GM23338 (cell line): ENCODE data around the gene MTURN. TPM values are rescaled to one million over a fixed set of nuclear protein-coding genes. Genes with fewer than 3 reads are reported as not detected.

Source experiments
- ATAC-seq: fragments of 200-7000 bp; cut with Tn5 transposase; 3 replicates; pipeline ENCODE4 v1.9.1; 2020
- DNase-seq: peaks from one replicate; pipeline ENCODE4 v3.0.0-alpha.2; 2015; ENCODE audit warnings: low spot score
- H2AFZ ChIP-seq: fragments of 200-600 bp; sonication (generic); 2 replicates; pipeline ENCODE4 v1.8.0; 2016; ENCODE audit warnings: antibody characterized with exemption, mild to moderate bottlenecking, moderate library complexity
- H3F3A ChIP-seq: fragments of 200-600 bp; sonication (generic); replicated peaks from 2 replicates; pipeline ENCODE4 v1.8.0; 2017; ENCODE audit warnings: antibody characterized with exemption, mixed run types, low read depth
- H3K27ac ChIP-seq: fragments of 200-600 bp; sonication (generic); 2 replicates; pipeline ENCODE4 v1.6.1; 2016; ENCODE audit warnings: low read depth
- H3K27me3 ChIP-seq: fragments of 200-600 bp; sonication (generic); 2 replicates; pipeline ENCODE4 v1.8.0; 2016; ENCODE audit warnings: mild to moderate bottlenecking, mixed run types, moderate library complexity; ENCODE audit not compliant: insufficient read depth
- H3K36me3 ChIP-seq: fragments of 200-600 bp; sonication (generic); 2 replicates; pipeline ENCODE4 v1.8.0; 2016; ENCODE audit warnings: mild to moderate bottlenecking; ENCODE audit not compliant: insufficient read depth
- H3K4me1 ChIP-seq: fragments of 200-600 bp; sonication (generic); 2 replicates; pipeline ENCODE4 v1.8.0; 2016; ENCODE audit warnings: mild to moderate bottlenecking, moderate library complexity; ENCODE audit not compliant: insufficient read depth
- H3K4me2 ChIP-seq: fragments of 200-600 bp; sonication (generic); 2 replicates; pipeline ENCODE4 v1.7.1; 2017; ENCODE audit warnings: mixed run types
- H3K4me3 ChIP-seq: fragments of 200-600 bp; sonication (generic); 2 replicates; pipeline ENCODE4 v1.6.1; 2016; ENCODE audit warnings: mixed run types
- H3K79me2 ChIP-seq: fragments of 200-600 bp; sonication (generic); replicated peaks from 2 replicates; pipeline ENCODE4 v1.8.0; 2017; ENCODE audit warnings: mild to moderate bottlenecking; ENCODE audit not compliant: insufficient read depth
- H3K9me2 ChIP-seq: fragments of 200-600 bp; sonication (generic); 2 replicates; pipeline ENCODE4 v1.8.0; 2017; ENCODE audit not compliant: insufficient read depth
- H4K20me1 ChIP-seq: fragments of 200-600 bp; sonication (generic); replicated peaks from 2 replicates; pipeline ENCODE4 v1.8.0; 2017; ENCODE audit warnings: mild to moderate bottlenecking; ENCODE audit not compliant: insufficient read depth
- H3K27ac Mint-ChIP-seq: 2 replicates; pipeline ENCODE4 v1.8.0; 2020; ENCODE audit warnings: inconsistent platforms, mild to moderate bottlenecking, moderate library complexity, mixed read lengths
- H3K27me3 Mint-ChIP-seq: 3 replicates; pipeline ENCODE4 v1.8.0; 2022; ENCODE audit warnings: low read depth, mild to moderate bottlenecking, moderate library complexity, mixed read lengths, inconsistent platforms; ENCODE audit not compliant: insufficient read depth, poor library complexity
- H3K36me3 Mint-ChIP-seq: 3 replicates; pipeline ENCODE4 v1.8.0; 2021; ENCODE audit warnings: low read depth, mild to moderate bottlenecking, inconsistent platforms, moderate library complexity, mixed read lengths
- H3K4me1 Mint-ChIP-seq: 3 replicates; pipeline ENCODE4 v1.8.0; 2020; ENCODE audit warnings: mild to moderate bottlenecking, inconsistent platforms, mixed read lengths
- H3K4me3 Mint-ChIP-seq: 3 replicates; pipeline ENCODE4 v1.8.0; 2021; ENCODE audit warnings: moderate library complexity, mild to moderate bottlenecking, inconsistent platforms, mixed read lengths
- H3K9me3 Mint-ChIP-seq: 3 replicates; pipeline ENCODE4 v1.8.0; 2020; ENCODE audit warnings: moderate library complexity, mild to moderate bottlenecking, inconsistent platforms, mixed read lengths
- CREB1 ChIP-seq: fragments of 250-450 bp; sonication (Bioruptor Pico); IDR thresholded peaks from 2 replicates; pipeline ENCODE4 v1.5.0; 2020; ENCODE audit warnings: low read depth, mild to moderate bottlenecking, moderate library complexity
- EZH2 ChIP-seq: fragments of 200-600 bp; sonication (generic); IDR thresholded peaks from one replicate; pipeline ENCODE4 v1.8.0; 2017; ENCODE audit warnings: antibody characterized with exemption, mild to moderate bottlenecking, low read depth; ENCODE audit not compliant: unreplicated experiment
- JUNB ChIP-seq: IDR thresholded peaks from one replicate; pipeline ENCODE4 v1.6.1; 2016; ENCODE audit warnings: antibody characterized with exemption; ENCODE audit not compliant: unreplicated experiment
- NANOG ChIP-seq: IDR thresholded peaks from 2 replicates; pipeline ENCODE4 v1.6.1; 2016; ENCODE audit warnings: antibody characterized with exemption, borderline replicate concordance
- POLR2AphosphoS5 ChIP-seq: IDR thresholded peaks from 2 replicates; pipeline ENCODE4 v1.6.1; 2016; ENCODE audit warnings: antibody characterized with exemption, low read depth
- STAT1 ChIP-seq: IDR thresholded peaks from one replicate; pipeline ENCODE4 v1.6.1; 2016; ENCODE audit warnings: antibody characterized with exemption; ENCODE audit not compliant: unreplicated experiment
- ZNF114 ChIP-seq: fragments of 250-450 bp; sonication (Bioruptor Pico); IDR thresholded peaks from 2 replicates; pipeline ENCODE4 v1.5.0; 2020; ENCODE audit warnings: mild to moderate bottlenecking, moderate library complexity
- ZNF331 ChIP-seq: fragments of 250-450 bp; sonication (Bioruptor Pico); IDR thresholded peaks from 2 replicates; pipeline ENCODE4 v1.5.0; 2020; ENCODE audit warnings: low read depth, mild to moderate bottlenecking, moderate library complexity
- polyA plus RNA-seq: library from polyadenylated mRNA; unstranded; fragments of >200 nt; fragmentation: Nextera tagmentation; extraction: Ambion mirVana; gene quantifications from 2 replicates; pipeline ENCODE4 v1.2.1, GENCODE V29; 2016
- total RNA-seq: library from RNA; depleted of rRNA; stranded (reverse); fragments of >200 nt; shearing (Covaris generic); gene quantifications from 2 replicates; pipeline ENCODE4 v1.2.3, GENCODE V29; 2014
- TF ChIP-seq, protein P1 (sequence below): fragments of 250-450 bp; sonication (Bioruptor Pico); IDR thresholded peaks from 2 replicates; pipeline ENCODE4 v1.5.0; 2020; ENCODE audit warnings: mild to moderate bottlenecking, moderate library complexity
- TF ChIP-seq, protein P2 (sequence below), 2 experiments: fragments of 200-600 bp in 1 of 2; sonication (generic) in 1 of 2; conservative IDR thresholded peaks; 2 replicates each; pipeline versions ENCODE4 v1.5.1 to v1.6.1; 2016 to 2017; ENCODE audit warnings: antibody characterized with exemption in 2 of 2, low read depth in 2 of 2, mild to moderate bottlenecking in 2 of 2, moderate library complexity in 1 of 2
- TF ChIP-seq, protein P3 (sequence below): IDR thresholded peaks from one replicate; pipeline ENCODE4 v1.6.1; 2018; ENCODE audit warnings: antibody characterized with exemption; ENCODE audit not compliant: unreplicated experiment

The MTURN gene
- total and polyA plus RNA-seq, 2 experiments from 2014 or later, result 3.1 to 8.7 TPM

DNA sequence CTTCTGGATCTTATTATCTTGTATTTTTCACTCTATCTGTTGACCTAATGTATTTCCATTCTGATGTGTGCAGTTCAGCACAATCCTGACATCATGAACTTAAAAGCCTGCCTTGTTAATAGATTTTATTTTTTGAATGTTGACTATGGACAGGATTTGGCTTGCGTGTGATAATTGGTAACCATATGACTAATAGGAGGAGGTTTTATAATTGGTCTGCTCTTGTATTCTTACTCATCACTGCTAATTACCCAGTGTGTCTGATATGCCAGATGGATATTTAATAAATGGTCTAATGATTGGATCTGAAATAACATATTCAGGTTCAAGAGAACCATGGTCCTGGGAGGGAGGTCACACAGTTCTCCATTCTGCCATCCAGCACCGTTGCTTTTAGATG is 45.9 kb downstream of the MTURN start (continued):
- TF ChIP-seq, protein P1, sequence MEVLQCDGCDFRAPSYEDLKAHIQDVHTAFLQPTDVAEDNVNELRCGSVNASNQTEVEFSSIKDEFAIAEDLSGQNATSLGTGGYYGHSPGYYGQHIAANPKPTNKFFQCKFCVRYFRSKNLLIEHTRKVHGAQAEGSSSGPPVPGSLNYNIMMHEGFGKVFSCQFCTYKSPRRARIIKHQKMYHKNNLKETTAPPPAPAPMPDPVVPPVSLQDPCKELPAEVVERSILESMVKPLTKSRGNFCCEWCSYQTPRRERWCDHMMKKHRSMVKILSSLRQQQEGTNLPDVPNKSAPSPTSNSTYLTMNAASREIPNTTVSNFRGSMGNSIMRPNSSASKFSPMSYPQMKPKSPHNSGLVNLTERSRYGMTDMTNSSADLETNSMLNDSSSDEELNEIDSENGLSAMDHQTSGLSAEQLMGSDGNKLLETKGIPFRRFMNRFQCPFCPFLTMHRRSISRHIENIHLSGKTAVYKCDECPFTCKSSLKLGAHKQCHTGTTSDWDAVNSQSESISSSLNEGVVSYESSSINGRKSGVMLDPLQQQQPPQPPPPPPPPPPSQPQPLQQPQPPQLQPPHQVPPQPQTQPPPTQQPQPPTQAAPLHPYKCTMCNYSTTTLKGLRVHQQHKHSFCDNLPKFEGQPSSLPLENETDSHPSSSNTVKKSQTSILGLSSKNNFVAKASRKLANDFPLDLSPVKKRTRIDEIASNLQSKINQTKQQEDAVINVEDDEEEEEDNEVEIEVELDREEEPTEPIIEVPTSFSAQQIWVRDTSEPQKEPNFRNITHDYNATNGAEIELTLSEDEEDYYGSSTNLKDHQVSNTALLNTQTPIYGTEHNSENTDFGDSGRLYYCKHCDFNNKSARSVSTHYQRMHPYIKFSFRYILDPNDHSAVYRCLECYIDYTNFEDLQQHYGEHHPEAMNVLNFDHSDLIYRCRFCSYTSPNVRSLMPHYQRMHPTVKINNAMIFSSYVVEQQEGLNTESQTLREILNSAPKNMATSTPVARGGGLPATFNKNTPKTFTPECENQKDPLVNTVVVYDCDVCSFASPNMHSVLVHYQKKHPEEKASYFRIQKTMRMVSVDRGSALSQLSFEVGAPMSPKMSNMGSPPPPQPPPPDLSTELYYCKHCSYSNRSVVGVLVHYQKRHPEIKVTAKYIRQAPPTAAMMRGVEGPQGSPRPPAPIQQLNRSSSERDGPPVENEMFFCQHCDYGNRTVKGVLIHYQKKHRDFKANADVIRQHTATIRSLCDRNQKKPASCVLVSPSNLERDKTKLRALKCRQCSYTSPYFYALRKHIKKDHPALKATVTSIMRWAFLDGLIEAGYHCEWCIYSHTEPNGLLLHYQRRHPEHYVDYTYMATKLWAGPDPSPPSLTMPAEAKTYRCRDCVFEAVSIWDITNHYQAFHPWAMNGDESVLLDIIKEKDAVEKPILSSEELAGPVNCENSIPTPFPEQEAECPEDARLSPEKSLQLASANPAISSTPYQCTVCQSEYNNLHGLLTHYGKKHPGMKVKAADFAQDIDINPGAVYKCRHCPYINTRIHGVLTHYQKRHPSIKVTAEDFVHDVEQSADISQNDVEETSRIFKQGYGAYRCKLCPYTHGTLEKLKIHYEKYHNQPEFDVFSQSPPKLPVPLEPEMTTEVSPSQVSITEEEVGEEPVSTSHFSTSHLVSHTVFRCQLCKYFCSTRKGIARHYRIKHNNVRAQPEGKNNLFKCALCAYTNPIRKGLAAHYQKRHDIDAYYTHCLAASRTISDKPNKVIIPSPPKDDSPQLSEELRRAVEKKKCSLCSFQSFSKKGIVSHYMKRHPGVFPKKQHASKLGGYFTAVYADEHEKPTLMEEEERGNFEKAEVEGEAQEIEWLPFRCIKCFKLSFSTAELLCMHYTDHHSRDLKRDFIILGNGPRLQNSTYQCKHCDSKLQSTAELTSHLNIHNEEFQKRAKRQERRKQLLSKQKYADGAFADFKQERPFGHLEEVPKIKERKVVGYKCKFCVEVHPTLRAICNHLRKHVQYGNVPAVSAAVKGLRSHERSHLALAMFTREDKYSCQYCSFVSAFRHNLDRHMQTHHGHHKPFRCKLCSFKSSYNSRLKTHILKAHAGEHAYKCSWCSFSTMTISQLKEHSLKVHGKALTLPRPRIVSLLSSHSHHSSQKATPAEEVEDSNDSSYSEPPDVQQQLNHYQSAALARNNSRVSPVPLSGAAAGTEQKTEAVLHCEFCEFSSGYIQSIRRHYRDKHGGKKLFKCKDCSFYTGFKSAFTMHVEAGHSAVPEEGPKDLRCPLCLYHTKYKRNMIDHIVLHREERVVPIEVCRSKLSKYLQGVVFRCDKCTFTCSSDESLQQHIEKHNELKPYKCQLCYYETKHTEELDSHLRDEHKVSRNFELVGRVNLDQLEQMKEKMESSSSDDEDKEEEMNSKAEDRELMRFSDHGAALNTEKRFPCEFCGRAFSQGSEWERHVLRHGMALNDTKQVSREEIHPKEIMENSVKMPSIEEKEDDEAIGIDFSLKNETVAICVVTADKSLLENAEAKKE (CRISPR knock-in tag), result no peak
- TF ChIP-seq ZNF114, result no peak
- TF ChIP-seq, protein P2, sequence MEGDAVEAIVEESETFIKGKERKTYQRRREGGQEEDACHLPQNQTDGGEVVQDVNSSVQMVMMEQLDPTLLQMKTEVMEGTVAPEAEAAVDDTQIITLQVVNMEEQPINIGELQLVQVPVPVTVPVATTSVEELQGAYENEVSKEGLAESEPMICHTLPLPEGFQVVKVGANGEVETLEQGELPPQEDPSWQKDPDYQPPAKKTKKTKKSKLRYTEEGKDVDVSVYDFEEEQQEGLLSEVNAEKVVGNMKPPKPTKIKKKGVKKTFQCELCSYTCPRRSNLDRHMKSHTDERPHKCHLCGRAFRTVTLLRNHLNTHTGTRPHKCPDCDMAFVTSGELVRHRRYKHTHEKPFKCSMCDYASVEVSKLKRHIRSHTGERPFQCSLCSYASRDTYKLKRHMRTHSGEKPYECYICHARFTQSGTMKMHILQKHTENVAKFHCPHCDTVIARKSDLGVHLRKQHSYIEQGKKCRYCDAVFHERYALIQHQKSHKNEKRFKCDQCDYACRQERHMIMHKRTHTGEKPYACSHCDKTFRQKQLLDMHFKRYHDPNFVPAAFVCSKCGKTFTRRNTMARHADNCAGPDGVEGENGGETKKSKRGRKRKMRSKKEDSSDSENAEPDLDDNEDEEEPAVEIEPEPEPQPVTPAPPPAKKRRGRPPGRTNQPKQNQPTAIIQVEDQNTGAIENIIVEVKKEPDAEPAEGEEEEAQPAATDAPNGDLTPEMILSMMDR (conservative IDR thresholded peaks at IDR 0.05; ENCODE audit: low read depth in 2 of 2), result no peak

DNA sequence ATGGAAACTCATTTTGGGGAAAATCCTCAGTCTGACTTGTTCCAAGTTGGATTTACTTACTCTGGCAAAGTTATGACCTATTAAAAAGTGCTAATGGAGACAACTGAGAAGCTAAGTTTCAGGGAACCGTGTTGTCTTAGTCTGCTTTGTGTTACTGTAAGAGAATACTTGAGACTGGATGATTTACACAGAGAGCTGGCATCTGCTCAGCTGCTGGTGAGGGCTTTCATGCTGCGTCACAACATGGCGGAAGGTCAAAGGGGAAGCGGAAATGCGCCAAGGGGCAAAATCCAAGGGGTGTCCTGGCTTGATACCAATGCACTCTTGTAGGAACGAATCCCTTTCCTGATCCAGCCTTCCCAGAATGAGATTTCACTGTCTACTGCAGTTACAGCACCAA is 46.4 kb downstream of the MTURN start:
- peaks cover under 1% of the 10 kb centered on the region for H3K27me3 Mint-ChIP-seq
- ATAC-seq, result no peak
- Histone ChIP-seq H3K4me2 (no peak overlapping the region), H3K9me2 (no peaks in the 10 kb centered on the region), H4K20me1 (no peaks in the 10 kb centered on the region), H3K27ac (no peak overlapping the region), H2AFZ (no peak overlapping the region), H3K4me3 (no peak overlapping the region), H3K27me3 (no peaks in the 10 kb centered on the region), H3F3A (no peaks in the 10 kb centered on the region), H3K36me3 (no peaks in the 10 kb centered on the region), H3K4me1 (no peaks in the 10 kb centered on the region), H3K79me2 (no peaks in the 10 kb centered on the region)
- no peak overlapping the region for H3K27ac Mint-ChIP-seq
- no peak overlapping the region for H3K4me3 Mint-ChIP-seq
- DNase-seq, result no peak
- H3K36me3 Mint-ChIP-seq, result peaks cover under 1% of the 10 kb centered on the region; the same call in 1 of the 3 replicates
- peaks cover 3% of the 10 kb centered on the region; the same call in 1 of the 3 replicates for H3K9me3 Mint-ChIP-seq
- H3K4me1 Mint-ChIP-seq, result peaks cover 9% of the 10 kb centered on the region; the same call in 2 of the 3 replicates
- TF ChIP-seq CREB1 (no peak), ZNF331 (CRISPR knock-in tag) (no peak), EZH2 (no peak), ZNF114 (no peak), POLR2AphosphoS5 (no peak), STAT1 (no peak), JUNB (no peak), NANOG (no peak)
- TF ChIP-seq, protein P3, sequence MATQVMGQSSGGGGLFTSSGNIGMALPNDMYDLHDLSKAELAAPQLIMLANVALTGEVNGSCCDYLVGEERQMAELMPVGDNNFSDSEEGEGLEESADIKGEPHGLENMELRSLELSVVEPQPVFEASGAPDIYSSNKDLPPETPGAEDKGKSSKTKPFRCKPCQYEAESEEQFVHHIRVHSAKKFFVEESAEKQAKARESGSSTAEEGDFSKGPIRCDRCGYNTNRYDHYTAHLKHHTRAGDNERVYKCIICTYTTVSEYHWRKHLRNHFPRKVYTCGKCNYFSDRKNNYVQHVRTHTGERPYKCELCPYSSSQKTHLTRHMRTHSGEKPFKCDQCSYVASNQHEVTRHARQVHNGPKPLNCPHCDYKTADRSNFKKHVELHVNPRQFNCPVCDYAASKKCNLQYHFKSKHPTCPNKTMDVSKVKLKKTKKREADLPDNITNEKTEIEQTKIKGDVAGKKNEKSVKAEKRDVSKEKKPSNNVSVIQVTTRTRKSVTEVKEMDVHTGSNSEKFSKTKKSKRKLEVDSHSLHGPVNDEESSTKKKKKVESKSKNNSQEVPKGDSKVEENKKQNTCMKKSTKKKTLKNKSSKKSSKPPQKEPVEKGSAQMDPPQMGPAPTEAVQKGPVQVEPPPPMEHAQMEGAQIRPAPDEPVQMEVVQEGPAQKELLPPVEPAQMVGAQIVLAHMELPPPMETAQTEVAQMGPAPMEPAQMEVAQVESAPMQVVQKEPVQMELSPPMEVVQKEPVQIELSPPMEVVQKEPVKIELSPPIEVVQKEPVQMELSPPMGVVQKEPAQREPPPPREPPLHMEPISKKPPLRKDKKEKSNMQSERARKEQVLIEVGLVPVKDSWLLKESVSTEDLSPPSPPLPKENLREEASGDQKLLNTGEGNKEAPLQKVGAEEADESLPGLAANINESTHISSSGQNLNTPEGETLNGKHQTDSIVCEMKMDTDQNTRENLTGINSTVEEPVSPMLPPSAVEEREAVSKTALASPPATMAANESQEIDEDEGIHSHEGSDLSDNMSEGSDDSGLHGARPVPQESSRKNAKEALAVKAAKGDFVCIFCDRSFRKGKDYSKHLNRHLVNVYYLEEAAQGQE, result no peak
- TF ChIP-seq, protein P2 (conservative IDR thresholded peaks at IDR 0.05; ENCODE audit: low read depth in 2 of 2), result no peak
